Stimulated activated memory B cell treated with anti-CD40 and anti-IgM and Interleukin-4, amounts not matched to agents 10 μg/mL and 1 μg/mL and 100 μg/mL, for 72 hours (primary cell): ENCODE data around the gene GPN2.
A peak's percentile ranks its signal among the peaks of the same experiment; 100 is the strongest.
"Not testable (repeated sequence)": the region's sequence is repeated elsewhere in the genome, so short reads cannot be mapped to it uniquely, and the experiment has no call there.

ENCODE experiments used
- ATAC-seq: fragments of 150-1000 bp; cut with Tn5 transposase; 2 replicates; pipeline ENCODE4 v1.10.0; 2021
- H3K27ac Mint-ChIP-seq: one replicate; pipeline ENCODE4 v1.8.0; 2022; ENCODE audit warnings: mild to moderate bottlenecking, mixed read lengths
- H3K27me3 Mint-ChIP-seq: one replicate; pipeline ENCODE4 v1.8.0; 2022; ENCODE audit warnings: mixed read lengths
- H3K36me3 Mint-ChIP-seq: one replicate; pipeline ENCODE4 v1.8.0; 2022; ENCODE audit warnings: mixed read lengths
- H3K4me1 Mint-ChIP-seq: one replicate; pipeline ENCODE4 v1.8.0; 2022; ENCODE audit warnings: mixed read lengths
- H3K4me3 Mint-ChIP-seq: one replicate; pipeline ENCODE4 v1.8.0; 2022; ENCODE audit warnings: mild to moderate bottlenecking, moderate library complexity, mixed read lengths
- H3K9me3 Mint-ChIP-seq: one replicate; pipeline ENCODE4 v1.8.0; 2022; ENCODE audit warnings: mixed read lengths

Gene GPN2

GRCh38 chr1:26855636-26856035 is 34.4 kb downstream of the GPN2 start:
- Mint-ChIP-seq H3K4me1 (no peaks in the 10 kb centered on the region), H3K27me3 (no peaks in the 10 kb centered on the region), H3K9me3 (no peaks in the 10 kb centered on the region), H3K27ac (no peak overlapping the region), H3K36me3 (peaks cover 55% of the 10 kb centered on the region), H3K4me3 (no peak overlapping the region)
- no peak for ATAC-seq

- no peaks in the 10 kb centered on the region for H3K4me1 Mint-ChIP-seq
- H3K9me3 Mint-ChIP-seq, result no peaks in the 10 kb centered on the region
- H3K4me3 Mint-ChIP-seq, result no peak overlapping the region
- H3K27ac Mint-ChIP-seq, result no peak overlapping the region
- peaks cover 58% of the 10 kb centered on the region for H3K36me3 Mint-ChIP-seq
- ATAC-seq, result no peak
- no peaks in the 10 kb centered on the region for H3K27me3 Mint-ChIP-seq
Measured at GRCh38 chr1:26854906-26855305, 35.2 kb downstream of the GPN2 start.

- H3K4me1 Mint-ChIP-seq, result no peaks in the 10 kb centered on the region
- H3K27me3 Mint-ChIP-seq, result no peaks in the 10 kb centered on the region
- H3K9me3 Mint-ChIP-seq, result no peaks in the 10 kb centered on the region
- H3K36me3 Mint-ChIP-seq, result peaks cover 65% of the 10 kb centered on the region
- H3K4me3 Mint-ChIP-seq, result no peak overlapping the region
- ATAC-seq, result no peak
- H3K27ac Mint-ChIP-seq, result no peak overlapping the region
Measured at GRCh38 chr1:26853600-26853999, 36.5 kb downstream of the GPN2 start.

GRCh38 chr1:26853156-26853555 is 36.9 kb downstream of the GPN2 start:
- Mint-ChIP-seq H3K27ac (no peak overlapping the region), H3K27me3 (no peaks in the 10 kb centered on the region), H3K4me3 (no peak overlapping the region), H3K36me3 (peaks cover 70% of the 10 kb centered on the region), H3K9me3 (no peaks in the 10 kb centered on the region), H3K4me1 (no peaks in the 10 kb centered on the region)
- peak; percentile 72 for ATAC-seq

- Mint-ChIP-seq H3K4me1 (no peaks in the 10 kb centered on the region), H3K27ac (peak overlapping the region; percentile 38), H3K27me3 (no peaks in the 10 kb centered on the region), H3K4me3 (no peak overlapping the region), H3K36me3 (peaks cover 73% of the 10 kb centered on the region), H3K9me3 (no peaks in the 10 kb centered on the region)
- ATAC-seq, result no peak
Measured at GRCh38 chr1:26852701-26853100, 37.4 kb downstream of the GPN2 start.

- H3K9me3 Mint-ChIP-seq, result no peaks in the 10 kb centered on the region
- H3K4me3 Mint-ChIP-seq, result no peak overlapping the region
- H3K4me1 Mint-ChIP-seq, result no peaks in the 10 kb centered on the region
- no peak for ATAC-seq
- no peaks in the 10 kb centered on the region for H3K27me3 Mint-ChIP-seq
- peaks cover 71% of the 10 kb centered on the region for H3K36me3 Mint-ChIP-seq
- peak overlapping the region; percentile 38 for H3K27ac Mint-ChIP-seq
Measured at GRCh38 chr1:26851106-26851684, 38.9 kb downstream of the GPN2 start.

GRCh38 chr1:26848941-26849774 is 40.9 kb downstream of the GPN2 start:
- H3K27me3 Mint-ChIP-seq, result no peaks in the 10 kb centered on the region
- H3K9me3 Mint-ChIP-seq, result no peaks in the 10 kb centered on the region
- no peak overlapping the region for H3K4me3 Mint-ChIP-seq
- no peaks in the 10 kb centered on the region for H3K4me1 Mint-ChIP-seq
- H3K27ac Mint-ChIP-seq, result peak overlapping the region; percentile 3
- ATAC-seq, result no peak
- peaks cover 63% of the 10 kb centered on the region for H3K36me3 Mint-ChIP-seq

- no peaks in the 10 kb centered on the region for H3K9me3 Mint-ChIP-seq
- H3K27ac Mint-ChIP-seq, result no peak overlapping the region
- no peaks in the 10 kb centered on the region for H3K4me1 Mint-ChIP-seq
- ATAC-seq, result no peak
- peaks cover 62% of the 10 kb centered on the region for H3K36me3 Mint-ChIP-seq
- no peak overlapping the region for H3K4me3 Mint-ChIP-seq
- no peaks in the 10 kb centered on the region for H3K27me3 Mint-ChIP-seq
Measured at GRCh38 chr1:26848499-26848898, 41.6 kb downstream of the GPN2 start.

GRCh38 chr1:26847826-26848225 is 42.3 kb downstream of the GPN2 start:
- not testable (repeated sequence) for H3K4me1 Mint-ChIP-seq, H3K27me3 Mint-ChIP-seq, H3K9me3 Mint-ChIP-seq, H3K27ac Mint-ChIP-seq, H3K4me3 Mint-ChIP-seq, ATAC-seq
- peaks cover 58% of the 10 kb centered on the region for H3K36me3 Mint-ChIP-seq

- no peak for ATAC-seq
- Mint-ChIP-seq H3K9me3 (no peaks in the 10 kb centered on the region), H3K4me1 (peaks cover 2% of the 10 kb centered on the region), H3K36me3 (peaks cover 35% of the 10 kb centered on the region), H3K27ac (no peak overlapping the region), H3K4me3 (no peak overlapping the region), H3K27me3 (no peaks in the 10 kb centered on the region)
Measured at GRCh38 chr1:26844424-26845196, 45.5 kb downstream of the GPN2 start.

GRCh38 chr1:26839779-26840178 is 50.3 kb downstream of the GPN2 start:
- H3K27ac Mint-ChIP-seq, result peak overlapping the region; percentile 84

GRCh38 chr1:26839339-26839722 is 50.8 kb downstream of the GPN2 start:
- peak overlapping the region; percentile 16 for H3K4me3 Mint-ChIP-seq
- no peaks in the 10 kb centered on the region for H3K27me3 Mint-ChIP-seq
- H3K36me3 Mint-ChIP-seq, result peaks cover 38% of the 10 kb centered on the region
- peak overlapping the region; percentile 84 for H3K27ac Mint-ChIP-seq
- peaks cover 32% of the 10 kb centered on the region for H3K4me1 Mint-ChIP-seq
- ATAC-seq, result peak; percentile 28
- H3K9me3 Mint-ChIP-seq, result no peaks in the 10 kb centered on the region

More at GRCh38 chr1:26839779-26840178, 50.3 kb downstream of the GPN2 start:
- ATAC-seq, result no peak
- Mint-ChIP-seq H3K4me3 (no peak overlapping the region), H3K27me3 (no peaks in the 10 kb centered on the region), H3K36me3 (peaks cover 36% of the 10 kb centered on the region), H3K4me1 (peaks cover 28% of the 10 kb centered on the region), H3K9me3 (no peaks in the 10 kb centered on the region)

- Mint-ChIP-seq H3K4me1 (peaks cover 39% of the 10 kb centered on the region), H3K27ac (peak overlapping the region; percentile 84), H3K36me3 (peaks cover 38% of the 10 kb centered on the region), H3K4me3 (peak overlapping the region; percentile 16), H3K9me3 (no peaks in the 10 kb centered on the region), H3K27me3 (no peaks in the 10 kb centered on the region)
- ATAC-seq, result peak; percentile 100
Measured at GRCh38 chr1:26838474-26839338, 51.4 kb downstream of the GPN2 start.

- not testable (repeated sequence) for H3K27me3 Mint-ChIP-seq, H3K9me3 Mint-ChIP-seq, H3K4me3 Mint-ChIP-seq, ATAC-seq
- peaks cover 47% of the 10 kb centered on the region for H3K36me3 Mint-ChIP-seq
- peak overlapping the region; percentile 84 for H3K27ac Mint-ChIP-seq
- H3K4me1 Mint-ChIP-seq, result peaks cover 49% of the 10 kb centered on the region
Measured at GRCh38 chr1:26837665-26838064, 52.4 kb downstream of the GPN2 start.
